Ishikawa (cell line): Measurements from ENCODE around the gene NACAD.

Source experiments
- CEBPB ChIP-seq: IDR thresholded peaks from 2 replicates; pipeline ENCODE4 v1.6.1; 2012
- CREB1 ChIP-seq: IDR thresholded peaks from 2 replicates; pipeline ENCODE4 v1.6.1; 2012; ENCODE audit warnings: low read depth
- EGR1 ChIP-seq: IDR thresholded peaks from 2 replicates; pipeline ENCODE4 v1.6.1; 2012
- EP300 ChIP-seq: IDR thresholded peaks from 2 replicates; pipeline ENCODE4 v1.6.1; 2012; ENCODE audit warnings: borderline replicate concordance
- MAX ChIP-seq: IDR thresholded peaks from 2 replicates; pipeline ENCODE4 v1.6.1; 2012
- NFIC ChIP-seq: IDR thresholded peaks from 2 replicates; pipeline ENCODE4 v1.6.1; 2012
- RAD21 ChIP-seq: IDR thresholded peaks from 2 replicates; pipeline ENCODE4 v1.6.1; 2012; ENCODE audit warnings: low read depth
- REST ChIP-seq: IDR thresholded peaks from 2 replicates; pipeline ENCODE4 v1.6.1; 2012; ENCODE audit warnings: low read depth, mild to moderate bottlenecking
- TAF1 ChIP-seq: IDR thresholded peaks from 2 replicates; pipeline ENCODE4 v1.6.1; 2012; ENCODE audit warnings: low read depth, mild to moderate bottlenecking
- TCF12 ChIP-seq: IDR thresholded peaks from 2 replicates; pipeline ENCODE4 v1.6.1; 2012; ENCODE audit warnings: low read depth
- TEAD4 ChIP-seq: IDR thresholded peaks from 2 replicates; pipeline ENCODE4 v1.6.1; 2012
- USF1 ChIP-seq: IDR thresholded peaks from 2 replicates; pipeline ENCODE4 v1.6.1; 2012
- YY1 ChIP-seq: IDR thresholded peaks from 2 replicates; pipeline ENCODE4 v1.6.1; 2012; ENCODE audit warnings: low read depth

GRCh38 chr7:45100761-45101480 is 12.2 kb upstream of the NACAD start:
- TF ChIP-seq EGR1 (no peak), EP300 (no peak), CEBPB (no peak), REST (no peak), TAF1 (no peak), TEAD4 (no peak), YY1 (no peak), CREB1 (no peak), NFIC (no peak), MAX (no peak), USF1 (no peak), RAD21 (no peak), TCF12 (no peak)
